ENCODE results near the gene BBS2.

The BBS2 gene

GRCh38 chr16:56519459-56520250 lies at the start of gene BBS2:
BBS2 (minus strand) TSS chr16:56520024; CDS start chr16:56519862, 162 bp downstream.
- peak; percentile 57 for DNase-seq (ENCODE audit: low read depth)

GRCh38 chr16:56564793-56565477 lies 45.1 kb upstream of the BBS2 start, which contains the start of gene MT4:
MT4 (plus strand) TSS chr16:56565073; CDS start chr16:56565129, 56 bp downstream.
- DNase-seq (ENCODE audit: low read depth), result no peak

GRCh38 chr16:56561126-56561525 lies 41.3 kb upstream of the BBS2 start:
- DNase-seq (ENCODE audit: low read depth), result no peak

- no peak for DNase-seq (ENCODE audit: low read depth)
These were observed 40.6 kb upstream of the BBS2 start for GRCh38 chr16:56560447-56560846.

GRCh38 chr16:56559109-56559508 lies 39.3 kb upstream of the BBS2 start:
- DNase-seq (ENCODE audit: low read depth), result no peak

GRCh38 chr16:56558024-56558747 lies 38.4 kb upstream of the BBS2 start:
- DNase-seq (ENCODE audit: low read depth), result peak; percentile 47

GRCh38 chr16:56554441-56554840 lies 34.6 kb upstream of the BBS2 start:
- no peak for DNase-seq (ENCODE audit: low read depth)

- DNase-seq (ENCODE audit: low read depth), result no peak
These were observed 32.2 kb upstream of the BBS2 start for GRCh38 chr16:56551796-56552738.

- DNase-seq (ENCODE audit: low read depth), result no peak
These were observed 30.0 kb upstream of the BBS2 start for GRCh38 chr16:56549744-56550385.

GRCh38 chr16:56549161-56549560 lies 29.3 kb upstream of the BBS2 start:
- DNase-seq (ENCODE audit: low read depth), result no peak

GRCh38 chr16:56547949-56548567 lies 28.2 kb upstream of the BBS2 start:
- no peak for DNase-seq (ENCODE audit: low read depth)

- no peak for DNase-seq (ENCODE audit: low read depth)
These were observed 27.5 kb upstream of the BBS2 start for GRCh38 chr16:56547120-56547948.

GRCh38 chr16:56542039-56542438 lies 22.2 kb upstream of the BBS2 start:
- DNase-seq (ENCODE audit: low read depth), result no peak

GRCh38 chr16:56539656-56540055 lies 19.8 kb upstream of the BBS2 start:
- DNase-seq (ENCODE audit: low read depth), result no peak

GRCh38 chr16:56538331-56538730 lies 18.5 kb upstream of the BBS2 start:
- DNase-seq (ENCODE audit: low read depth), result no peak

GRCh38 chr16:56534847-56535383 lies 15.1 kb upstream of the BBS2 start:
- no peak for DNase-seq (ENCODE audit: low read depth)

GRCh38 chr16:56532714-56533113 lies 12.9 kb upstream of the BBS2 start:
- no peak for DNase-seq (ENCODE audit: low read depth)

GRCh38 chr16:56530872-56531271 lies 11.0 kb upstream of the BBS2 start:
- no peak for DNase-seq (ENCODE audit: low read depth)

GRCh38 chr16:56525236-56525635 lies 5.4 kb upstream of the BBS2 start:
- DNase-seq (ENCODE audit: low read depth), result no peak

GRCh38 chr16:56520251-56520577 lies 390 bp upstream of the BBS2 start:
- no peak for DNase-seq (ENCODE audit: low read depth)
